Measurements from ENCODE around the gene MPRIP. TPM values are rescaled to one million over a fixed set of nuclear protein-coding genes. Genes with fewer than 3 reads are reported as not detected.

Gene MPRIP
- total RNA-seq, 4 donors from 2014 or later, result 61.5 to 407 (median 103) TPM

DNA sequence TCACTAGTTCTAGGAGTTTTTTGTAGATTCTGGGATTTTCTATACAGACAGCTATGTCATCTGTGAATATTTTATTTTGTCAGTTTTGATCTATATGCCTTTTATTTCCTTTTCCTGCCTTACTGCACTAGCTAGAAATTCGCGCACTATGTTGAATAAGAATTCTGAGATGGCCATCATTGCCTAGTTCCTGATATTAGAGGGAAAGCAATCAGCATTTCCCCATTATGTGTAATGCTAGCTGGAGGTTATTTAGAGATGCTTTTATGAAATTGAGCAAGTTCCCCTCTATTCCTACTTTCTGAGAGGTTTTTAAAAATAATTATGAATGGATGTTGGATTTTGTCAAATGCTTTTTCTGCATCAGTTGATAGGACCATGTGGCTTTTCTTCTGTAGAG is 23.8 kb downstream of the MPRIP start:
- Histone ChIP-seq H3K4me1 (no peaks in the 10 kb centered on the region), H3K27ac (no peak overlapping the region), H3K9me3 (no peaks in the 10 kb centered on the region), H3K27me3 (no peaks in the 10 kb centered on the region), H3K36me3 (no peaks in the 10 kb centered on the region), H3K4me3 (no peak overlapping the region)
- intact Hi-C loops (cut with DNase I; ENCODE audit: low total_unique reads), result no loop called here
- no peak for DNase-seq
- no peak for TF ChIP-seq POLR2A (IDR thresholded peaks at IDR 0.05)
- no peak for TF ChIP-seq CTCF (IDR thresholded peaks at IDR 0.05)

GRCh38 chr17:17067257-17067656 is 25.0 kb downstream of the MPRIP start:
- intact Hi-C loops (cut with DNase I; ENCODE audit: low total_unique reads), result no loop called here
- Histone ChIP-seq H3K4me3 (no peak overlapping the region), H3K27ac (no peak overlapping the region), H3K27me3 (no peaks in the 10 kb centered on the region), H3K9me3 (no peaks in the 10 kb centered on the region), H3K36me3 (no peaks in the 10 kb centered on the region), H3K4me1 (peaks cover 0 to 6% of the 10 kb centered on the region in 2 donors)
- DNase-seq, result no peak
- TF ChIP-seq CTCF (IDR thresholded peaks at IDR 0.05) (no peak), POLR2A (IDR thresholded peaks at IDR 0.05) (no peak)

DNA sequence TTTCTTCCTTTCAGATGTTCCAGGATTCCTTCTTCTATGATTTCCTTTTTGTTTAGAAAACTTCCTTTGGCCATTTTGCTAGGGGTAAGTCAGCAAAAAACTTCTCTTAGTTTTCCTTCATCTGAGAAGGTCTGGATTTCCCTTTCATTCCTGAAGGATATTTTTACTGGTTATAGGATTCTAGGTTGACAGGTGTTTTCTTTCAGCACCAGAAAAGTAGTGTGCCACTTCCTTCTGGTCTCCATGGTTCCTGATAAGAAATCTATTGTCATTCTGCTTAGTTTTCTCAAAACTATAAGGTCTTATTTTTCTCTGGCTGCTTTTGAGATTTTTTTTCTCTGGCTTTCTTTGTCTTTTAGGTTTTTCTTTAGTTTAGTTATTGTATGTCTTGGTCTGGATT is 27.6 kb downstream of the MPRIP start:
- Histone ChIP-seq H3K36me3 (no peaks in the 10 kb centered on the region), H3K4me3 (no peak overlapping the region), H3K27ac (no peak overlapping the region), H3K9me3 (no peaks in the 10 kb centered on the region), H3K4me1 (peaks cover 0 to 17% of the 10 kb centered on the region in 2 donors), H3K27me3 (no peaks in the 10 kb centered on the region)
- TF ChIP-seq CTCF (IDR thresholded peaks at IDR 0.05), result no peak
- no peak for TF ChIP-seq POLR2A (IDR thresholded peaks at IDR 0.05)
- DNase-seq, result no peak
- intact Hi-C loops (cut with DNase I; ENCODE audit: low total_unique reads), result no loop called here

DNA sequence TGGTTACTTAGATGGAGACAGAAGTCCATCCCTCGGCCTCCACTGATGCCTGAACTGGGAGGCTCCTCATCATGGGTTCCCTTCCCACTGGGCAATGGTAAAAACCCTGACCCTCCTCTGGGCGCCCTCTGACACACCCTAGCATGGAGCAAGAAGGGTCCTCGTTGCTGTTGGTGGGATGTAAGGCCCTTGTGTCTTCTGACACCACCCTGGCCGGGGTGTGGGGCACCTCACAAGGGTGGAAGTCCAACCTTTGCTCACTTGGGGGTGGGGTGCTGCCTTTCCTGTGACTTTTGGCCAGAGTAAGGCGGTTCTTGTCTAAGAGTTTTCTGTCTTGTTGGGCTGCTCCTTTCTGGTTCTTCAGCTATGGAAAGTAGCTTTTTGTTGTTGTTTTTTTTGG is 28.7 kb downstream of the MPRIP start:
- H3K27me3 ChIP-seq, result no peaks in the 10 kb centered on the region
- H3K4me1 ChIP-seq, result peaks cover 0 to 24% of the 10 kb centered on the region in 2 donors
- DNase-seq, result peak in 1 of 2 donors; percentile 7

More for the DNA sequence above, 28.7 kb downstream of the MPRIP start:
- intact Hi-C loops (cut with DNase I; ENCODE audit: low total_unique reads), result no loop called here
- TF ChIP-seq POLR2A (IDR thresholded peaks at IDR 0.05) (no peak), CTCF (IDR thresholded peaks at IDR 0.05) (no peak)
- H3K9me3 ChIP-seq, result no peaks in the 10 kb centered on the region
- H3K36me3 ChIP-seq, result no peaks in the 10 kb centered on the region
- peak overlapping the region in 1 of 2 donors; percentile 64 for H3K27ac ChIP-seq
- H3K4me3 ChIP-seq, result no peak overlapping the region
